Eye (tissue), 1 donor: Measurements from ENCODE around the gene JAM3.

Experiments
- DNase-seq: peaks from one replicate; pipeline ENCODE4 v3.0.0-alpha.2; 2015

Gene JAM3

GRCh38 chr11:134068829-134069425 lies at the start of gene JAM3:
TSS of gene JAM3 (plus strand) at chr11:134069072. CDS start at chr11:134069084, 12 bp downstream.
- peak; percentile 97 for DNase-seq

DNA sequence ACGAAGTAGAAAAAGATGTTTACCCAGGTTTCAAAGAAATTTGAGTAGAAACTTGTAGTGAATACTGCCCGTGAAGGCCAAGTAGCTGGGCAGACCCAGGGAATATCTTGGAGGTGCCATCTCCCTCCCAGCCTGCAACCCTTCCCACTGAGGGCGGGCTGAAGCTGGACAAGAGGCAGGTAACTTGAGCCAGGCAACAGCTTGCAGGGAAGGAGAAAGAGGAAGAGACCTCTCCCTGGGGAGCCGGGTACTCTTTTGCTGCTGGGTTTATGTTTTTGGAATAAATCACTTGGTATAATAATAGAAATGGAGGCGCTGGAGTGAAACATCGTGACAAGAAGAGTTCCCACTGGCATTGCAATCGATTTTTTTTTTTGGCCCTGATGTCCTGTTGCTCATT lies 49.4 kb upstream of the JAM3 start:
- DNase-seq = no peak

GRCh38 chr11:134020598-134020997 lies 48.3 kb upstream of the JAM3 start:
- peak; percentile 22 for DNase-seq

DNA sequence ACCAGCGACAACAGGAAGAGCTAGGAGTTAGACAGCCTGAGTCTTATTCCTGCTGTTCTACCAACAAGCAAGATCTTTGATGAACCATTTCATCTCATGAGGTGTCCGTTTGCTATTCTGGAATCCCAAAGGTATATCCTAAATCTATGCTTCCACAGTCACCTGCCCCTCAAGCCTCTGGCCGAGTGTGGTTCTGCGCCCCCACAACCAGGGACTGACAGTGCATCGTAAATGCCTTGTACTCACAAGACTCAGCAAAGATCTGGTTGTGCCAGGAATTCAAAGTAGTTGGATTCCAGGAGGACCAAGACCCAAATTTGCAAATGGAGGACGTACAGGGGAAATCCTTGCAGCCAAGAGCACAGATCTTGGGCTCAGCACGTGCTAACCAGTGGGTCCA lies 47.5 kb upstream of the JAM3 start:
- no peak for DNase-seq

- DNase-seq = no peak
Measured at GRCh38 chr11:134022748-134023147, 46.1 kb upstream of the JAM3 start.

DNA sequence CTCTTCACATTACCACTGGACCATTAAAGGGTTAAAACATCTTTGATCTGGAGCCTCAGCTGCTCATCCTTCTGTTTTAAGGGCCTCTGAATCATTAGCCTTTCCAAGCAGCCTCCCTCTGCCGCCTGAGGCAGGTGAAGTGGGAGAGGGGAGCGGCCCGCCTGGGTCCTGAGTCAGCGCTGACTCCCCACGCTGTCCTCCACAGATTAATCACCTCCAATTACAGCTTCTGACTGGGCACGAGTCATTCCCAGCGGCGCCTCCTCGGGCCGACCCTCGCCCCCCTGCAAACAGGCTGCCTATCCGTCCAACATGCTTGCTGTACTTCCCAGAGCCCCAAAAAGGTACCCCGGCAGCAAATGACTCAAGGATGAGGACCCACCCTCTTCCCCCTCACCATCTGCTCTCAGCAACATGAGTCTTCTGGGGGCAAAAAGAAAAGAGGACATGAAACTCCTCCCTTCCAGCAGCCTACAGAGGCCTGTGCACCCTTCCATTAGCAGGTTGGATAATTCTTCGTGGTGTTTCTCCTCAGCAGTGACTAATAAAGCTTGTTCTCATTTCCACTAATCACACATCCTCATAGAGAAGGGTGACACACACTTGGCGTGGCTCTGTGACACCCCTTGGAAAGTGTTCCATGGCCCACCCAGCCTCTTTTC lies 44.3 kb upstream of the JAM3 start:
- peak; percentile 36 for DNase-seq

DNA sequence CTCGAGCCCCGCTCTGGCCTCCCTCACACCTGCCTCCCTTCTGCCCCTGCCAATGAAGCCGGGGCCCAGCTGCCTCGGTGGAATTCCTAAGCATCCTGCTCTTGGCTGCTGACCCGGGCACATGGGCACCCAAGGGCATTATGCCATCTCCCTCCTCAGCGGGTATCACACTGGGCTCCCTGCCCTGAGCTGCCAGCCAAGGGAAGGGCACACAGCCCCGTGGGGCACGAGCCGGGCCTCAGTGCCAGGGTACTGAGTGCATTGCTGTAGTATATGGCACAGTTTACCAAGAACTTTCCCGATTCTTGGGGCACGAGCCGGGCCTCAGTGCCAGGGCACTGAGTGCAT lies 43.8 kb upstream of the JAM3 start:
- no peak for DNase-seq

- DNase-seq = peak; percentile 88
Measured at GRCh38 chr11:134026655-134027343, 42.1 kb upstream of the JAM3 start.

DNA sequence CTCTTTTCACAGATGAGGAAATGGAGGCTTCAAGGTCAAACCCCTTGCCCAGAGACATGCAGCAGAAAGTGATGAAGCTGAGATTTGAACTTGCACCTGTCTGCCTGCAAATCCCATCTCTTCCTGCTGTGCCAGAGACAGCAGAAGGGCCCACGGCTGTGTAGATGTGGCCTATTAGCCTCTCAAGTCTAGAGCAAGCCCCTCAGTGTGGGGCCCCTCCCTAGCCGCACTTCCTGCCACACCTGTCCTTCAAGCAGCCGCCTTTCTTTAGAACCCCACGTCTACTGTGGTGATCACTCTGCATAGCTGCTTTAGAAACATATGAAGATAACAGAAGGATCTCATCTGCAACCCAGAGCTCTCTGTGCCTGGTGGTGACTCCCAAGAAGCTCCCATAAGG lies 41.2 kb upstream of the JAM3 start:
- no peak for DNase-seq

- DNase-seq = no peak
Measured at GRCh38 chr11:134028368-134028920, 40.4 kb upstream of the JAM3 start.

- no peak for DNase-seq
Measured at GRCh38 chr11:134030853-134031252, 38.0 kb upstream of the JAM3 start.

DNA sequence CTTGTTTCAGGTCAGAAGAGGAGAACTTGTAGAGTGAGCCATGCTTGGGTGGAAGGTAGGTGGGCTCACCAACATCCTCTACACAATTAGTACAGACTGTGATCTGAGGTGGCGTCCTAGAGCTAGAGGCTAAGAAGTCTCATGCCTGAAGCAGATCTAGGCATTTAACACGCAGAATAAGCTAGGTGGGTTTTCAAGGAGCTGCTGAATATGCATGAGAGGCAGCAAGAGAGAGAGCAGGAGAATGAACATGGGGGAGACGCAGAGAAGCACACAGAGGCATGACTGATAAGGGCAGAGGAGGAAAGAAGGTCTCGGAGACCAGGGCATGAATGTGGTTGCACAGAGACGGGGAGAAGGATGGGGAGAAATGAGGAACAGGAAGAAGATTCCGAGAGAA lies 36.8 kb upstream of the JAM3 start:
- no peak for DNase-seq

GRCh38 chr11:134032501-134033091 lies 36.3 kb upstream of the JAM3 start:
- peak; percentile 67 for DNase-seq

DNA sequence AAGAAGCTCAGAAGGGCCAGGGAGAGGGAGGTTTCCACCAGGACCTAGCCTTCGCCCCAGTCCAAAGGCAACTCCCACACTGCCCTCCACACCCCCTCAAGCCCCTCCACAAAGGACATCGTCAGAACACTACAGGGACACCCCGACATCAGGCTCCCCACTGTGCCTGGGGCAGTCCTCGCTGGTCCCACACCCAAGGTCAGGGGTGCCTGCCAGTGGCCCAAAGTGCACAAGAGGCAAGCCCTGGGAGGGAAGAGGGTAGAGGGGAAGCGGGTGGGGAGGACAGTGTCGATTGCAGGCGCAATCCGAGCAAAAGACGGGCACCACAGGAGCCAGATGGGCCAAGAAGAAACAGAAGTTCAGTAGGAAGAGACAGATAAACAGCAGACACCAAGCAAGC lies 35.6 kb upstream of the JAM3 start:
- DNase-seq = no peak

- peak; percentile 96 for DNase-seq
Measured at GRCh38 chr11:134033696-134034491, 35.0 kb upstream of the JAM3 start.

- DNase-seq = no peak
Measured at GRCh38 chr11:134034496-134035381, 34.1 kb upstream of the JAM3 start.

DNA sequence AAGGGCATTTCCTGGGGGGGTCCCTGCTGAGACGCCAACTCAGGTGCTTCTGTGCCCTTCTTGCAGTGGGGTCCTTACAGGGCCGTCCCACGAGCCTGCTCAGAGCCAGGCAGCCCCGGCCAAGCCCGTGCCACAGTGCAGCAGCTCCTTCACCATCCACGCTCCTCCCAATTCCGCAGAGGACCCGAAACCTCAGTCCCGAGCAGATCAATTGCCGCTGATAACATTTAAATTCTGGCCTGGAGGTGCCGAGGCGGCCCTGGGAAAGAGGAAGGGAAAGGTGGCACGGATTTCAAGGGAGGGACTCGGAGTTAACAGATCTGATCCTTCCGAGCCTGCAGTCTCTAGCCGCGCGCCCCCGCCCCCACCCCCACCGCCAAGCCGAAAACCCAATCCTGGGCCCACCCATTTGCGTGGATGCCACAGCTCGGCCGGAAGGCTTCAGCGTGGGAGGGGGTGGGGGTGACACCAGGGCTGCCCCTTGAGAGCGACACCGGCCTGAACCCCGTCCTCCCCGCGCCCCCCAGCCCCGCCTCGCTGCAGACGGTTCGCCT lies 32.3 kb upstream of the JAM3 start:
- peak; percentile 67 for DNase-seq

DNA sequence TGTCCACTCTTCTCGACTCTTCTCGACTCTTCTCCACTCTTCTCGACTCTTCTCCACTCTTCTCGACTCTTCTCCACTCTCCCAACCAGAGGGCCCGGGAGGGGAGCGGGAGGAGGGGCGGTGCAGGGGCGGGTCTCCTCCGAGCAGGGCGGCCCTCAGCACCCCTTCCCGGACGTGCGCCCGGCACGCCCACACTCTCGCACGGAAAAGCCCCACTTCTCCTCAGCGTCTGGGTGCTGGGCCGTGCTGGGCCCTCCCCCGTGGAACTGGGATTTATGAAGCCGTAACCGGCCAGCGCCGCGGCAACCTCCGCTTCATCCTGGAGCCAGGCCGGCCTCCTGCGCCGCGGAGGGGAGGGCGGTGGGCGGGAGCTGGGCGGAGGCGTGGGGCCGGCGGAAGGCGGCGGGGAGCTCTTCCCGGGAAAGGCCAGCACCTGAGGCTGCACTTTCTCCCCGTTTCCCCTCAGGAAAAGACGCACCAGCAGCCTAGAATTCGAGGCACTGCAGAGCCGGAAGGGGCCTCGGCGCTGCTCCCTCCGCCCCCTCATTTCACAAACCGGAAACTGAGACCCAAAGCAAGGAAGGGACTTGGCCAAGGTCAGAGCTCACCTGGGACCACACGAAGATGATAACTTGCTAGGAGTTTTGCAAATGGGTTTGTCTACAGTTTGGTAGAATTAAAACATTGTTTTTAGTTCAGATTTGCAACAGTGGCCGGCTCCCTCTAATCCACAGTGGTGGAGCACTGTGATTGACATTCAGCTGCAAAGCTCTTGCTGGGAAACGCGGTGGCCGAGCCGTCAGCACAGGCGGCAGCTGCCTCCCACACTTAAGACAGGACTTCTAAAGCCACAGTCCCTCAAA lies 31.6 kb upstream of the JAM3 start:
- DNase-seq = peak; percentile 91

GRCh38 chr11:134038897-134039470 lies 29.9 kb upstream of the JAM3 start:
- DNase-seq = peak; percentile 66
